NCI-H2196 treated with DMSO at 0.1 percent for 48 hours (cell line): ENCODE measurements around the gene MT1B.

Source experiments
- DNase-seq: peaks from one replicate; lab custom pipeline; 2025; ENCODE audit not compliant: unreplicated experiment; lab: John Stamatoyannopoulos, UW

MT1B gene

DNA sequence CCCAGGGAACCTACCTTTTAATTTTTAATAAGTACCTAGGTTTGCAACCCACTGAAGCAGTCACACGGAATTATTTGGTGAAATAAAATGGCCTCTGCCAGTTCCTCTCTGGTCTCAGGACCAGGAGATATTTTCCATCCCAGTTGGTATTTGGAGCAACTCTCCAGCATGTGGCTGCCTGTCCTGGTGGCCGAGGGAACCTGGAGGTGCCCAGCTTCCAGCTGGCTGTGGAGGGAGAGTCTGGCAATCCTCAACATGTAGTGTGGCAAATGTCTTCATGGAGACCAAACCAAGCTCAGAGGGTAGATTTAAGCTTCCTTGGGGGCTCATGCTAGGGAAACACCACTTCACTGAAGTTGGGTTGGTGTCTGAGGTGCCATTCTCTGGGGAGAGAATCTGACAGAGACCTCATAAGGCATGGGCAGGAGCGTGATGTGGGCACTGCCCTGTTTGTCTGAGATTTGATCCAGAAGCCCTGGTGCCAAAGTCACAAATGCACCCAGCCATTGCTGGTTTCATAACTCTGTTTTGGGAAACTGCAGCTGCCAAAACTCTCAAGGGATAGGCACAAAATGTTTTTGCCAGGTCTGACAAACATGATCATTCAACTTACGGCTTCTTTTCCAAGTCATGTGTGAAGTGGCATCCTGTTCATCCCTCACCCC, 33.4 kb downstream of the MT1B start:
- DNase-seq: no peak

DNA sequence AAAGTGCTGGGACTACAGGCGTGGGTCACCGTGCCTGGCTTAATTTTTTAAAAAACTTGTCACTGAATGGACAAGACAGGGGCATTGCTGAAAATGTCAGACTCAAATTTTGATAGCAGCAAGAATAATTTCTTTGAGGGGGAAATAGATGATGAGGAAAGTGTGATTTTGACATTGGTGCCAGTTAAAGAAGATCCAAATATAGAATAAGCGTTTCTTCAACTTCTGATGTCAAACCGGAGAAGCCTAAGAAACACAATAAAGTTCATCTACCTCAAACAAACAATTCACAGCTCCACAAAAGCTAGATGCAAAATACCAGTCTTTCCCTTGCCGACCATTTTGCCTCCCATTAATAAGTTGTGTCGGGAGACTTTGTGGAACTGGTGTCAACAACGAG, 35.1 kb downstream of the MT1B start:
- DNase-seq: no peak

DNA sequence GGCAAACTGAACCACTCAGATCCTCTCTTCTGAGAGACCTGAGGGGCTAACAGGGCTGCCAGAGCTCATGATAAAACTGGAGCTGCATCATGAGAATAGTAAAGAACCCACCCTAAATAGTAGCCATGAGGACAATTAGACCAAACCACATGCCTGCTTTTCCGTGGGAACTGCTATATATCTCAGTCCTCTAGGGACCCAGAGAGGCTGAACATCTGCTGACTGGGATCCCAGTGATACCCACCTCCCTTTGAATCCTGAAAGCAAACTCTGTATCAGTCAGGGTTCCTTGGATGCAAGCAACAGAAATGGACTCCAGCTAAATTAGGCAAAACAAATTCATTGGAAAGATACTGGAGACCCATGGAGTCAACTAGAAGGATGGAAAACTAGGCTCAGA, 37.1 kb downstream of the MT1B start:
- DNase-seq: no peak

DNA sequence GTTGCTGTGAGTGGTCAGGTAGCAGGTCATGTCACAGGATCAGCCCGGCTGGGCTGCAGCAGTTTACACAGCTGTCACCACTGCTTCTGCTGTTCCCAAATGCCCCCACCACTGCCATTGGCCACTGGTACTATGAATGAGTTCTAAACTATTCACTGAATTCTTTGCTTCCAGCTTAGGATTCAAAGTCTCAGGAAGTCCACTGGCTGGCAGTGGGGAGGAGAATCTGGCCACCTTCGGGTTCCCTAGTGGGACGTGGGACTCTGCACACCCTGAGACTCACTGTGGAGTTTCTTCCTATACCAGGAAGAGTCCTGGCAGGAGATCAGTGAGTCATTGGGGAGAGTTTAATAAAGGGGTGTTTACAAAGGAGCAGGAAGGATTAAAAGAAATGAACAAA, 37.5 kb downstream of the MT1B start:
- no peak for DNase-seq

DNA sequence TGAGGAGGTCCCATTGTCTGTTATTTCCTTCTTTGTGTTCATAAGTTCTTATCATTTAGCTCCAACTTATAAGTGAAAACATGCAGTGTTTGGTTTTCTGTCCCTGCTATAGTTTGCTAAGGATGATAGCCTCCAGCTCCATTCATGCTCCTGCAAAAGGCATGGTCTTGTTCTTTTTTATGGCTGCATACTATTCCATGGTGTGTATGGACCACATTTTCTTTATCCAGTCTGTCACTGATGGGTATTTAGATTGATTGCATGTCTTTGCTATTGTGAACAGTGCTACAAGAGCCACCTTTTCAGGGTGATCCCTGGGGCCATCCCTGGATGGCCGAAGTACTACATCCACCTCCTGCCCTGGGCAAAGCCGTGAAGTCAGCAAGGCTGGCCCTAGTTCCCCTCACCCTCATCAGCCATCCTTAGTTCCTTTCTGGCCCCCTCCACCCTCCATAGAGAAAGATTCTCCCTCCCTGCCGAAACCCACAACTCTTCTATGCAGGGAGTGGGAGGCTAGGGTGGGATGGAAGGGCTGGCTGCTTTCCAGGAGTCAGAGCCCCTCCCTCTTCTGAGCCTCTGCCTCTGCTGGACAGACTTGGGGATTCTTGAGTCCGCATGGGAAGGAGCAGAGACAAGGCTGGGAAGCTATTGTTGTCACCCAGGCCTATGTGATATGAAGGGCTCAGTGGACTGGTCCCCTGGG, 38.9 kb downstream of the MT1B start:
- no peak for DNase-seq

DNA sequence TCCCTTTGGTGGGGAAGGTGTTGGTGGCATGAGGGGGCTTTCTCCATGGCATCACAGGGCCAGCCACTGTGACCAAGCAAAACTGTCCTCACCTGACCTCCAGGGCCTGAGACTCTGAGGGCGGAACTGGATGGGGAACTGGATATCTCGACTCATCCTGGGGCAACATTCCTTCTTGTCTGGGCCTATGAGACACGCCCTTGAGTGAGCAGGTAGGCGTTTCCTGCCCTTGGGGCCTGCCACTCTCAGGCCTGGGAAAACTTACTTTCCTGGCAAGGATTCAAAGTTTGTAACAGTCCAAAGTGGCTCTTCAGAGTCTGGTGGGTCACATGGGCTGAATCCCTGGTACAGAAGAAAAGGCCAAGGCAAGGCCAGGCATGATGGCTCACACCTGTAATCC, 40.2 kb downstream of the MT1B start:
- no peak for DNase-seq

DNA sequence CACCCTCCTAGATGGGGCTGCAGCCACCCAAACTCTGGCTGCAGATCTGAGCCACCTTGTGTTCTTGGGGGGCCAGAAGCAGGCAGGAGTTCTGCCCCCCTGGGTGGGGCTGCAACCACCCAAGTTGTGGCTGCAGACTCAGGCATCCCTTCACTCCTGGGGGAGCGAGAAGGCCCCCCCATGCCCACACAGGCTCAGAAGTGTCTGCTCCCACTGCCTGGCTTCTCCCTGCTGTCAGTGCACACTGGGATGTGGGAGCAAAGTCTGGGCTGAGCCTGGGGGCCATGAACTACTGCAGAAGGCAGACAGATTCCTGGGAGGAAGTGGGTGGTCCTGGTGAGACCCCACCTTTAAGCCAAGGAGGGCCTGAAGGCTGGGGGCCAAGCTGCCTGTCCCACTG, 43.6 kb downstream of the MT1B start:
- DNase-seq: no peak

DNA sequence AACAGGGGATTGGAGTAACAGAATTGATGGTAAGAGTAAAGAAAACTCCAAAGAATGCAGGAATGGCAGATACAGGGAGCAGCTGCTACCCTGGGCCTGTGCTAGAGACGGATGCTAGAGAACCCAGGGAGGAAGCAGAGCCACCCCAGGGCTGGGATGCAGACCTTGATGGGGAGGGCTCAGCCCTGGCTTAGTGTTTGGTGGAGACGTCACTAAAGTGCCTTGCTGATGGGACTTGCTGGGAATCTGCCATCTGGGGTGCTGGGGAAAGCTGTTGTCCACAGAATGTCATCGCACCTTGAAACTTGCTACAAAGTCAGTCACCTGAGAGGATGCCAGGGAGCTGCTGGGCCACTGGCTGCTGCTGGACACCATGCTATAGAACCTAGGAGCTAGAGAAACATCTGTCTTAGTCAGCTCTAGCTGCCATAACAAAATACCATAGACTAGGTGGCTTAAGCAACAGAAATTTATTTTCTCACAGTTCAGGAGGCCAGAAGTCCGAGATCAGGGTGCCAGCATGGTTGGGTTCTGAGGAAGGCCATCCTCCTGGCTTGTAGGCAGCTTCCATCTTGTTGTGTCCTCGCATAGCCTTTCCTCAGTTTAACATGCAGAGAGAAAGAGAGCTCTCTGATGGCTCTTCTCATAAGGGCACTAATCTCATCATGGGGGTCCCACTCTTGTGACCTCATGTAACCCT, 45.9 kb downstream of the MT1B start:
- no peak for DNase-seq

DNA sequence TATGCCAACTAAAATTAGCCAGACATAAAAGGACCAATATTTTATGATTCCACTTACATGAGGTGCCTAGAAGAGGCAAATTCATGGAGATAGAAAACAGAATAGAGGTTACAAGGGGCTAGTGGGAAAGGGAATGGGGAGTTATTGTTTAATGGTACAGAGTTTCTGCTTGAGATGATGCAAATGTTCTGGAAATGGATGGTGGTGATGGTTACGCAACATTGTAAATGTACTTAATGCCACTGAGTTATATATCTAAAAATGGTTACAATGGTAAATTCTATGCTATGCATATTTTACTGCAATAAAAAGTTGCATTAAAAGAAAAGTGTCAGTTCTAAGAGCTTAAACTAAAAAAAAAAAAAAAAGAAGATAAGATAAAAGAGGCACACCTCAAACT, 48.5 kb downstream of the MT1B start:
- DNase-seq: no peak

DNA sequence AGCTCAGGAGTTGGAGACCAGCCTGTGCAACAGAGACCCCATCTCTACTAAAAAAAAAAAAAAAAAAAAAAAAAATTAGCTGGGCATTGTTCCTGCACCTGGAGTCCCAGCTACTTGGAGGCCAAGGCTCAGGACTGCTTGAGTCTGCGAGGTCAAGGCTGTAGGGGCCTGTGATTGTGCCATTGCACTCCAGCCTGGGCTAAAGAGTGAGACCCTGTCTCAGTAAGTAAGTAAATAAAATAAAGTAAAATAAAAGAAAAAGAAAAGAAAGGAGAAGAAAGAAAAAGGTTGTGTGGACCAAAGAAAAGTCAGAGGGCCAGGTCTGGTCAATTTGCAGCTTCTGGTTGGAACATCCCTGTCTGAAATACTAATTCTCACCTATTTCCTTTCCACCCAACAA, 48.9 kb downstream of the MT1B start:
- no peak for DNase-seq

DNA sequence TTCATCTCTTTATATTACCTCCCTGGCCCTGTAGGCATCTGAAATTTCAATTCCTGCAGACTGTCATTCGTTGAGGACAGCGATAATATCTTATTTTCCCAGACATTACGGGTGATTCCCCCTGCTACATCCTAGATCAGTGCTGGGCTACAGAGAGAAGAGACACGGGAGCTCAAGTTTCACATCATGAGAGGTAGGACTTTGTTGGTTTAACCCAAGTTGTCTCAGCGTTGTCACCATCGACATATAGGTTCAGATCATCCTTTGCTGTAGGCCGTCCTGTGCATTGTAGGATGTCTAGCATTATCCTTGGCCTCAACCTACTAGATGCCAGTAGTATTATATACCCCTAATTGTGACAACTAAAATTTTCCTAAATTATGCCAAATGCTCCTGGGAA, 49.8 kb downstream of the MT1B start:
- DNase-seq: no peak
